HG02981 (cell line): ENCODE results near the gene TCF3.
"Not testable (repeated sequence)": the region's sequence is repeated elsewhere in the genome, so short reads cannot be mapped to it uniquely, and the experiment has no call there.

Source experiments
- ATAC-seq: cut with Tn5 transposase; IDR thresholded peaks from one replicate; pipeline ENCODE4 v1.9.1; 2021; ENCODE audit warnings: mild to moderate bottlenecking, moderate library complexity; ENCODE audit not compliant: unreplicated experiment

Gene TCF3

DNA sequence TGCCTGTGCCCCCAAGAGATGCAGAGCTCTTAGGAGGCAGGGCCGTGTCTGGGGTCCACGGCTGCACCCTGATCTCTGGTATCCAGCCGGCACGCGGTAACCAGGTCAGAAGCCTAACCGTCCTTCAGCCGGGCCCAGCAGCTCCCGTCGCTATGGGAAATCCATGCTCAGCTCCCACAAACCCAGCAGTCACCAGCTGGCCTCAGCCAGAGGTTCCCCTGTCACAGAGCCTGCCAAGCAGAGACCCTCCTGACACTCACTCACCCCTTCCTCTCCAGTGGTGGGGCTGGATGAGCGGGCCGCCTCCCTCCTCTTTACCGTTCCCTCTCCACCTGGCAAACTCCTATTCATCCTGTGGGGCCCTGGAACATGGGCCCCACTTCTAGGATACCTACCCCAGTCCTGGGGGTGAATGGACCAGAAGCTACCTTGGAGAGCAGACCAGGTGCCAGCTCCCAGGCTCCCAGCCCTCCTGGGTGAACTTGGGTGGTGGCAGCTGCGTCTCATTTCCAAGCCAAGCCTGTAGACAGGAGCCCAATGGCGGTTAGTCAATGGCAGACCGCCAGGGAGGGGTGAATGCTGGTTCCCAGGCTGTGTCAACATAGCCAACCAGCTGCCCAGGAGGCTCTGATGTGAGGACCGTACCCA is 21.4 kb upstream of the TCF3 start:
- no peak for ATAC-seq

DNA sequence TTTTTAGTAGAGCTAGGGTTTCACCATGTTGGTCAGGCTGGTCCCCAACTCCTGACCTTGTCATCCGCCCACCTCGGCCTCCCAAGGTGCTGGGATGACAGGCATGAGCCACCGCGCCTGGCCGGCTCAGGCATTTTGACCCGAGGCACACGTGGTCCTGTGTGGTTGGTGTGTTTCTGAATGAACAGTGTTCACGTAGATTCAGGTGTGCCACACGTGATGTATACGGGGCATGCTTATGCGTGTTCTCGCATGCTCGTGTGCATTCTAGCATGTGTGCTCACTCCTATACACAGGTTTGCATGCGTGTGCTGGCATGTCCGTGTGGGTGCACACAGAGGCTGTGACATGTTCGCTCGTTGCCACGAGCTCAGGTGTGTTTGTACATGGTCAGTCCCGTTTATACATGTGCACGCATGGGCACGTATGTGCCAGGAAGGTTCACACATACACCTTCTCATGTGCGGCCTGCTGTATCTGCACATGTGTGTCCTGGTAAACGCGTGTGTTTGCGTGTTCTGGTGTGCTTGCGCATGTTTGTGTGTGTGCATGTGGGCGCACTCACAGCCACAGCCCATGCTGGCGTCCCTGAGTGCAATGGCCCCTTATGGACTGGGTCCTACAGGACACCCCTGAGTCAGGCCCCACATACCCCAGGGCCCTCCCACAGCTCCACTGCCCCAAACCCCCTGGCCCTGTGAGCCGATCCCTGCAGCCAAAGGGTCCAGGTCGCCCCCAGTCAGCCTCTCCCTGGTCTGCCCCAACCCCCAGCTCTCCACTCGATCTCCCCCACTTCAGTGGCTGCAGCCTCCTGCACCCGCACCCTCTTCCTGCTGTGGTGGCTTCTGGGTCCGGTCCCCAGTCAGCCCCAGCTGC is 20.6 kb upstream of the TCF3 start:
- ATAC-seq: no peak

DNA sequence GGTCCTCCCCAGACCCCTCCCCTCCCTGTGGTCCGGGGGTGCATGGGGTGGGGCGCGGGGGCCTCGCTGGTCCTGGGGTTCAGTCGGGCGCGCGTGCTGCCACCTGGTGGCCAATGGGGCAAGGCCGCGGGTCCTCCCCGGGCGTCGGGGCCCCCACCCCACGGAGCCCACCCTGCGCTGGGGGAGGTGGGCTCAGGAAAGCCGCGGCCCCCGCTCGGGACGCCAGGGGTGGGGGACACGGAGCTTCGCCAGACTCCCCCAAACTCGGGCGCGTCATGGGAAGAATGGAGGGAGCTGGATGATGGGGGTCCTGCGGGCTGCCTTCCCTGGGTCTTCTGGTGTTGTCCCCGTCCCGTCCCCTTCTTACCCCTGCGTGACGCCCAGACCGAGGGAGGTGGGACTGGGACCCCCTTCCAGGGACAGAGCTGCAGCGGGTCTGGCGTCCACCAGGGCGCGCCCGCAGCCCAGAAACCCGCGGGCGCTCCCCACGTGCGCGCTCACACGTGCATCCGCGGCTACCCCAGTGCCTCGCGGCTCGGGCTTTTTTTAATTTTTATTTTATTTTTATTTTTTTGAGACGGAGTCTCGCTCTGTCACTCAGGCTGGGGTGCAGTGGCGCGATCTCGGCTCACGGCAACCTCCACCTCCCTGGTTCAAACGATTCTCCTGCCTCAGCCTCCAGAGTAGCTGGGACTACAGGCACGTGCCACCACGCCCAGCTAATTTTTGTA is 19.8 kb upstream of the TCF3 start:
- ATAC-seq: no peak

DNA sequence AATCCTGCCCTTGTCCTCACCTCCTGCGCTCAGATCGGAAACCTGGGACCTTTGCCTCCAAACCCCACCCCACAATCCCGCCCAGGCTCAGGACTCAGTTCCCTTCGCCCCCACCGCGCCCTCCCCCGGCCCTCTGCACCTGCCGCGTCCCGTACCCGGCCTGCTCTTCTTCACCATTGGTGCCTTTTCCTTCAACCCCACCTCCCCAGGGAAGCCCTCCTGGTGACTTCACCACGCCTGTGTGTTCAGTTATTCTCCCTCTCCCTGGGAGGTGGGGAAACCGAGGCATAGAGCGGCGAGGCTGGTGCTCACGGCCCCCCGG is 19.3 kb upstream of the TCF3 start:
- no peak for ATAC-seq

DNA sequence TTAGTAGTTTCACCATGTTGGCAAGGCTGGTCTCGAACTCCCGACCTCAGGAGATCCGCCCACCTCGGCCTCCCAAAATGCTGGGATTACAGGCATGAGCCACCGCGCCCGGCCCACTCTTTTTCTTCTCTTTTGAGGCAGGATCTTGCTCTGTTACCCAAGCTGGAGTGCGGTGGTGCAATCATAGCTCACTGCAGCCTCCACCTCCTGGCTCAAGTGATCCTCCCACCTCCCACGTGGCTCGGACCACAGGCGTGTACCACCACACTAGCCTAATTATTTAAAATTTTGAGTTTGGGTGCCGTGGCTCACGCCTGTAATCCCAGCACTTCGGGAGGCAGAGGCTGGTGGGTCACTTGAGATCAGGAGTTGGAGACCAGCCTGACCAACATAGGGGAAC is 18.3 kb upstream of the TCF3 start:
- ATAC-seq: not testable (repeated sequence)

DNA sequence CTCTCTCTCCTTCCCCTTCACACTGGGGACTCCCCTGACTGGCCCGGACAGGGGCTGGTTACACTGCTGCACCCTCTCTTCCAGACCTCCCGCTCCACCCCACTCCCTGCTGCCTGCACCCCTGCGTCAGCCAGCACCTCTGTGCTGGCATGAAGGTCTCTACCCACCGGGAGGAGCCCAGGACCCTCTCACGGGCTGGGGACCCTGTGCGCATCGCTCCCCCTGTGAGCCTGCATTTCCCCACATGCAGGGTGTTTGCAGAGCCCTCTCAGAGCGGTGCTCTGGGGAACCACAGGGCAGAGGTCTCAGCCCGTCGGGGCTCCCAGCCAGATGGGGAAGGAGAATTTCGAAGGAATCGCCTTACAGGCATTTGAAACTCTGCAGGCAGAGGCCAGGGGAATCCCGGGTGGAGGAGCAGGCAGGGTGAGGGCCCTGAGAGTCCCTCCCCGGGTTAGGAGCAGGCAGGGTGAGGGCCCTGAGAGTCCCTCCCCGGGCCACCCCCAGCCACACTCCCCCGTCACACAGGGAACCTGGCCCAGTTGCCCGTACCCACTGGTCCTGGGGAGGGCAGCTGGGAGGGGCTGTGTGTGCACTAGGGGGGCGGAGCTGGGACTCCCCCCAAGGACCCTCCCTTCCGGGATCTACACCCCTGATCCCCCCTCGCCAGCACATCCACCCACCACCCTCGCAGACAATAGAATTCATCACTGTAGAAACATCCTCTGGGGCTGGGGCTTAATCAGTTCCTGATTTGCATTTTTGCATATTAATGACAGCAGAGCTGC is 16.3 kb upstream of the TCF3 start:
- ATAC-seq: no peak

DNA sequence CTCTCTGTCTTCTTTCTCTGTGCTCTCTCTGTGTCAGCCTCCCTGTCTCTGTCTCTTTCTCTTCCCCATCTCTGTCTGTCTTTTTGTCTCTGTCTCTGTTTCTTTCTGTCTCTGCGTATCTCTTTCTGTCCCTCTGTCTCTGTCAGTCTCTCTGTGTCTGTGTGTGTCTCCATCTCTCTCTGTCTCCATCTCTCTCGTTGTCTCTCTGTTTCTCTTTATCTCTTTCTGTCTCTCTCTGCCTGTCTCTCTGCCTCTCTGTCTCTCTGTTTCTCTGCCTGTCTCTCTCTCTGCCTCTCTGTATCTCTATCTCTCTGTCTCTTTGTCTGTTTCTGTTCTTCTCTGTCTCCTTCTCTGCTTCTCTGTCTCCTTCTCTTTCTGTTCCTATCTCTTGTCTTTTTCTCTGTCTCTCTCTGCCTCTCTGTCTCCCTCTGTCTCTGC is 15.7 kb upstream of the TCF3 start:
- no peak for ATAC-seq

DNA sequence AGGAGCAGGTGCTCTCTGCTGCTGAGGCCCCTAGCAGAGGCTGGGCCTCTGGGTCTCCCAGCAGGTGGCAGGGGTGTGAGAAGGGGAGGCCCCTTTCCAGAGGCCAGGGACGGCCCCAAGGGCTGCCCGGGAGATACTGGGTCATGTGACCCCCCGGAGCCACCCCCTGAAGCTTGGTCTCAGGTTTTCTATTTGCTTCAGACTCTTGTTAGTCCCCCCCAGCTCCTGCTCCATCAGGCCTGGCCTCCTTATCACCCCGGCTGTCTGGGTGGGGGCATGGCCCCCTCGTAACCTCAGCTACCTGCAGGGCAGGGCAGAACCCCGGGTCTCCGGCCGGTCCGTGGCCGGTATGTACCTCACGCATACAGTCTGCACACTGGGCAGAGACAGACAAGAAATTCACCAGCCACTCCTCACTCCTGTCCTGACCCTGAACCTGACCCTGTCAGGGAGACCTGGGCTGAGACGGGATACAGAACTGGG is 13.2 kb upstream of the TCF3 start:
- ATAC-seq: no peak

DNA sequence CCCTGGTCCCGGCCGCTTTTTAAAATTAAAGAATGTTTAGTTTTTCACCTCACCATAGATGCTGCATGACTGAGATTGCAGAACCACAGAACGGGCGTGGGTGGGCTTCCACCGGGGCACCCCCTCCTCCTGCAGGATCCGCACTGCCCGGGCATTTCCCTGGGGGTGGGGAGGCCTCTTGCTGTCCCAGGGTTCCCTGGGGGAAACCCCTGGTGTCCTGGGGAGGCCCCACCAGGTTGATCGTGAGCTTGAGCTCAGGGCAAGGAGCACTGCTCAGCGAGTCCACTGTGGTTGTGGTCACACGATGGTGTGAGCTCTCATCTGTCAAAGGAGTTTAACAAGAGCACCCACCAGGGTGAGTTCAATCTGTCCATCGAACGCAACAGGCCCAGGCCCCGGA is 11.4 kb upstream of the TCF3 start:
- ATAC-seq: no peak

DNA sequence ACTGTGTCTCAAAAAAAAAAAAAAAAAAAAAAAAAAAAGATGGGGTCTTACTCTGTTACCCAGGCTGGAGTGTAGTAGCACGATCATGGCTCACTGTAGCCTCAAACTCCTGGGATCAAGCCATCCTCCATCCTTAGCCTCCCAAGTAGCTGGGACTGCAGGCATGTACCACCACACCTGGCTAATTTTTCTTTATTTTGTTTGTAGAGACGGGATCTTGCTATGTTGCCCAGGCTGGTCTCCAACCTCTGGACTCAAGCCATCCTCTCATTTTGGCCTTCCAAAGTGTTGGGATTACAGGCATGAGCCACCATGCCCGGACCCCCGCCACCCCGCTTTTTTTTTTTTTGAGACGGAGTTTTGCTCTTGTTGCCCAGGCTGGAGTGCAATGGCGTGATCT is 10.8 kb upstream of the TCF3 start:
- not testable (repeated sequence) for ATAC-seq

DNA sequence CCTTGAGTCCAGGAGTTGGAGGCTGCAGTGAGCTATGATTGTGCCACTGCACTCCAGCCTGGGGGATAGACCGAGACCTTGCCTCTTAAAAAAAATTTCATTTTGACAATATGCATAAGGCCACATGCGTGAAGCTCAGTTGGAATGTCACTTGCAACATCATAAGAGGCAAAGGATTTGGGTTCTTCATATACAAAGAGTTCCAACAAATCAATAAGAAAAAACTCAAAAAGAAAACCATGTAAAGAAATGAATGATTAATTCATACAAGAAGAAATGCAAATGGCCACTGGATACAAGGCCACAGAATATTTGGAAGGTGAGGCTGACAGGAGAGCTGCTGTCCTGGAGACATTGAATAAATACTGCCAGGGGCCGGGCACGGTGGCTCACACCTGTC is 9.6 kb upstream of the TCF3 start:
- ATAC-seq: no peak

DNA sequence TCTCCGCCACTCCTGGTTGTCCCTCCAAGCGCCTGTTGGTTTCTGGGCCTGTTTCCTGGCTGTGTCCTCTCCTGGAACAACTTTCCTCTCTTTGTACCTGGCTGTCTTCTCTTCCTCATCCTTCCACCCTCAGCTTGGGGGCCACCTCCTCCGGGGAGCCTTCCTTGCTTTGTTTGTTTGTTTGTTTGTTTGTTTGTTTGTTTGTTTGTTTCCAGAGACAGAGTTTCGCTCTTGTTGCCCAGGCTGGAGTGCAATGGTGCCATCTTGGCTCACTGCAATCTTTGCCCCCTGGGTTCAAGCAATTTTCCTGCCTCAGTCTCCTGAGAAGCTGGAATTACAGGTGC is 6.6 kb upstream of the TCF3 start:
- ATAC-seq: no peak

DNA sequence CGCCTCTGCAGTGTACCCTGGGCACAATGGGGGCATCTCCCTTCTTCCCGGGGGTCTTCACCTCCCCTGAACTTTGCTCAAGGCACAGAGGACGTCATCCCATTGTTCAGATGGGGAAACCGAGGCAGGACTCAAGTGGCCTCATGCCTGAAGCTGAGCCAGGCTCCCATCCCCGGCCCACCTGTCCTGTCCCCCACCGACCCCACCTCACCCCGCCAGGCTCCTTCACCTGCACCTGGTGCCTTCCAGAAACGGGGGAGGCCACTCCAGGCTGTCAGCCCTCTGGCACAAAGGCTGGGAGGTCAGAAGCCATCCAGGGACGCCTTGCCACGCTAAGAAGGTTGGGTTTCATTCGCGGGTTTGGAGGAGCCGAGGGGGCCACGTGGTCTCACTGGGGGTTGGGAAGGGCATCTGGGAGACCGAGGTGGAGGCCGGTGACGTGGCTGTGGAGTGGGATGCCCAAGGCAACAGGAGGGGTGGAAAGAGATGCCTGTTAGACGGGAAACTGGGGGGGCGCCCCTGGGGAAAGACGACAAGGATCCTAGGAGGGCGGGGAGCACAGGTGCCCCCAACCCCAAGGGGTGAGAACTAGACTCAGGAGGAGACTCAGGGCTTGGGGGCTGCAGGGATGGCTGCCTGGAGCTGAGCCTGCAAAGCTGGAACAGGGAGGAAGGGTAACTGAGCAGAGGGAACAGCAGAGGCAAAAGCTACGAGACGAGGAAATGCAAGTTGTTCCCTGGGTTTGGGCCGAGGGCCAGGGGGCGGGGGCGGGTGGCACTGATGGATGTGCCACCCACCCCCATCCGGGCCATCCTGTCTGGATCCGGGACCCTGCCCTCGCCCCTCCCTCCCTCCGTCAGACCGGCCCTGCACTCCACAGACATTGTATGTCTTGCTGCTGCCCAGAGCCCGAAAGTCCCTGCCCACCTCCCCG is 6.0 kb upstream of the TCF3 start:
- no peak for ATAC-seq

DNA sequence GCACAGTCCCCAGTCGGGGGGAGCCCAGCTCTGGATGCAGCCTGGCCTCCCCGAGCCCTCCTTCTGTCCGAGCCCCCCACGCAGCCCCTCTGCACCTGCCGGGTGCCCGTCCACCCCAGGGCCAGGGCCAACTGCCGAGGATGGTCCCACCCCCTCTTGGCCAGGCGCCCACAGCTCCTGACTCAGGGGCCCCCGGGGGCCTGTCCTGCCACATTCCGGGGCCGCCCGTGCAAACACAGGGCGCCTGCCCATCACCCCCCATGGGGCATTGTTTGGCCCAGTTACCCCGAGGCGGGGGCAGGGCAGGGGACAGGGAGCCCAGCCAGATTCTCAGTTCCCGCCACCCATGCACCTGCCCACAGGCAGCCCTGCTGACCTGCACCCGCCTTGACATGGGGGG is 5.3 kb upstream of the TCF3 start:
- ATAC-seq: no peak

DNA sequence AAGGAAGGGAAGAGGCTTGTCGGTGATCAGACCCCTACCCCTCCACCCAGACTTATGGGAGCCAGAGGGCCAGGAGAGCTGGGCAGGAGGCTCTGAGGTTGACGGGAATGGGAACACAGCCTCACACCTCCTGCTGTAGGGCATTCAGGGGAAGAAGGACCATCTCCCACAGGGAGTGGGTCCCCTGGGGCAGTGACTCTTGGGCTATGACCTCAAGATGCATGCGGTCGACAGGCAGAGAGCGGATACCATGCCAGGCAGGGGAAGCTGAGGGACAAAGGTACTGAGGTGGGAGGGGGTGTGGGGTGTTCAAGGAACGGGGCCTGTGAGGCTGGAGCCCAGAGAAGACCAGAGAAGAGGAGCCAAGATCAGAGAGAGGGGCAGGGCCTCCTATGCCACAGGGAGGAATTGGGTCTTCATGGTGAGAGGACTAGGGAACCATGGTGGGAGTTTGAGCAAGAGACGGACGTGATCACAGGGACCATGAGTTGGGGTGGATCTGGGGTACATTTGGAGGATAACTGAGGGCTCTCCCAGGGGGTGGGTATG is 4.6 kb upstream of the TCF3 start:
- no peak for ATAC-seq

DNA sequence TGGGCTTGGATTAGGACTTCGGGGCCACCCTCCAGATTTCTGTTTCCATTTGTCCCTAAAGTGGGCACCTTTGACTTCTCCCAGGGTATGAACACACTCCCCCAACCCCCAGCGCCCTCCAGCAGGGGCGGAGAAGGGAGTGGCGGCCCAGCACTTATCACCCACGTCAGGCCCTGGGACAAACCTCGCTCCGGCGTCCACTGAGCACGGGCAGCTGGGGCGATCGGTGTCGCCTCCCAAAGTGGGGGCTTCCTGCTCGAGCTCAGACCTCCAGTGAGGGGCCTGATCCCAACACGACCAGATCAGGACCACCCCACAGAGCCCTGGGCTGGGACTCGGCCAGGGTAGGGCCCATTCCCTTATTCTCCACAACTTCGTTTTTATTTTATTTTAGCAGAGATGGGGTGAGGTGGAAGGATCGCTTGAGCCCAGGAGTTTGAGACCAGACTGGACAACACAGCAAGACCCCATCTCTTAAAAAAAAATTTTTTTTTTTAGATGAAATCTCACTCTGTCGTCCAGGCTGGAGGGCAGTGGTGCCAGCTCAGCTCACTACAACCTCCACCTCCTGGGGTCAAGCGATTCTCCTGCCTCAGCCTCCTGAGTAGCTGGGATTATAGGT is 3.7 kb upstream of the TCF3 start:
- ATAC-seq: no peak

DNA sequence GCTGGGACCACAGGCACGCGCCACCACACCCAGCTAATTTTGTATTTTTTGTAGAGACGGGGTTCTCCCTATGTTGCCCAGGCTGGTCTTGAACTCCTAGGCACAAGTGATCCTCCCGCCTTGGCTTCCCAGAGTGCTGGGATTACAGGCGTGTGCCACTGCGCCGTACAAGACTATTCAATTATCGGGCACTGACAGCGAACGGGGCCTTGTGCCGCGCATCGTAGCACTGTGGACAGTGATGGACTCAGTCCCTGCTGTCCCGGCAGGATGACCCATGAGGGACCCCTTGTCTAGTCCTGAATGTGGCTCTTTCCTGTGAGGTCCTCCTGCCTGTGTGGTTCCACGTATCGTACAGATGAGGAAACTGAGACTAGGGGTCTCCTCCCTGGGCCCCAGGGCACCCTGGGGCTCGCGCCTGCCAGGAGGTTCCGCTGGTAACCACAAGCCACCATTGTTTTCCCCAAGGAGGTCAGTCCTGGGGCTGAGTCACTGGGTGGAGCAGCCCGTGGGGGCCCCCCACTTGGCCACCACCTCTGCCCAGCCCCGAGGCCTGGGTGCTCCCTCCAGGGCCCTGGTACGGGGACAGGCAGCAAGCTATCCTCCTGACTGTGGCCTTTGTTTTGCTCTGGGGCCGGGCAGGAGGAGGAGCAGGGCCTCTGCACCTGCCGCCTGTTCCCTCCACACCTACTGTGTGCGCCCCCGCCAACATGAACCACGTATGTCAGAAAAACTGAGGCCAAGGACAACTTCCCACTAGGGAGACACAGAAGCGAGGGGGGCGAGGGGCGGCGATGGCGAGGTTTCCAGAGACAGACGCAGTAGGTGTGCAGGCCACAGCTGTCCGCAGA is 2.9 kb upstream of the TCF3 start:
- no peak for ATAC-seq

DNA sequence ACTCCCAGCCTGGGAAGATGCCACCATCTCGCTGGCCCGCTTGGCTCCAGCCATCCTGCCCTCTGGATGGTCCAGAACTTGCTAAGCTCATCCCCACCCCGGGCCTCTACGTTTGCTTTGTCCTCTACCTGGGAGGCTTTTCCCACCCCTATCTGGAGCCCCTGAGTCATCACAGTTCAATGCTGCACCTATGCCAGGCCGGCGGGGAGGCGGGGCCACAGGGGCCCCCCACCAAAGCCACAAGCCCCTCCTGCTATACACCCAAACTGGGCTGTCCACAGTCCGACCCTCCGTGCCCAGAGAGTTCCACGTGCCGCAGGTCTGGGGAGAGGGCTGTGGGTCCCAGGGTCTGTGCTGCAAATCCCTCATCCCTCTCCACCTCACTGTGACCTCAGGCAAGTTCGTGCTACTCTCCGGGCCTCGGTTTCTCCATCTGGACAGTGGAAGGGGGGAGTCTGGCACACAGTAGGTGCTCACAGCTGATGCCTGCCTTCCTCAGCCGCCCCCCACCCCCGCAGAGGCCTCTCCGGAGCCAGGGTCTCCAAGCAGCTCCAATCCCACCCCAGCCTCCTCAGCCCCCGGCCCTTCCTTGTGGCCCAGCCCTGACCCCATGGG is 1.9 kb upstream of the TCF3 start:
- ATAC-seq: no peak
